KG1 (cell line): ENCODE data around the gene LYZL4.

Experiments used
- DNase-seq: peaks from one replicate; lab custom pipeline; 2025; lab: John Stamatoyannopoulos, UW

The LYZL4 gene, protein sequence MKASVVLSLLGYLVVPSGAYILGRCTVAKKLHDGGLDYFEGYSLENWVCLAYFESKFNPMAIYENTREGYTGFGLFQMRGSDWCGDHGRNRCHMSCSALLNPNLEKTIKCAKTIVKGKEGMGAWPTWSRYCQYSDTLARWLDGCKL

DNA sequence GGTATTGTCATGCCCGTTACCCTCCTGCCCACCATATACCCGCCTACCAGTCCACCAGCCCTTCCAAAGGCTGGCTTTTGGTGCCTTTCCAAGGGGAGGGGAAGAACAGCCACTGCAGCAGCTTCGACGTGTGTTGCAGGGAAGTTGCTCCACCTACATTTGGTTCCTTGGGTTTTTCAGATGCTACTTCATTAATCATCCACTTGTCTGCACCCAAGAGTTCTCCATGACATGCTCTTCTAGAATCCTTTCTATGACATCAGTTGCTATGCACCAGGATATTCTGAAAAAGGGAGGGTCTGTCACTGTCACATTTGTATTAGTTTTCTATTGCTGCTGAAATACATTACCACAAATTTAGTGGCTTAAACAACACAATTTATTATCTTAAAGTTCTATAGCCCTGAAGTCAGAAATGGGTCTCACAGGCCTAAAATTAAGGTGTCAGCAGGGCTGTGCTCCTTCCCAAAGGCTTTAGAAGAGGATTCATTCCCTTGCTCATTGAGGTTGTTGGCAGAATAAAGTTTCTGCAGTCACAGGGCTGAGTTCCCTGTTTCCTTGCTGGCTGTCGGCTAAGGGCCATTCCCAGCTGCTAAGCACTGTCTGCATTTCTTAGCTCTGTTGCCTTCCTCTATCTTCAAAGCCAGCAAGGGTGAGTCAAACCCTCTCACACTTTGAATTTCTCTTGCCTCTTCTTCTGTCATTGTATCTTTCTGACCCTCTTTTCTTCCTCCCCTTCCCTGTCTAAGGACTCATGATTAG, at the start of gene LYZL4:
Gene LYZL4, minus strand, starts transcription at position 241 of the 762 bp plus-strand sequence. CDS start 3,359 bp downstream, outside the sequence.
- DNase-seq, result no peak

DNA sequence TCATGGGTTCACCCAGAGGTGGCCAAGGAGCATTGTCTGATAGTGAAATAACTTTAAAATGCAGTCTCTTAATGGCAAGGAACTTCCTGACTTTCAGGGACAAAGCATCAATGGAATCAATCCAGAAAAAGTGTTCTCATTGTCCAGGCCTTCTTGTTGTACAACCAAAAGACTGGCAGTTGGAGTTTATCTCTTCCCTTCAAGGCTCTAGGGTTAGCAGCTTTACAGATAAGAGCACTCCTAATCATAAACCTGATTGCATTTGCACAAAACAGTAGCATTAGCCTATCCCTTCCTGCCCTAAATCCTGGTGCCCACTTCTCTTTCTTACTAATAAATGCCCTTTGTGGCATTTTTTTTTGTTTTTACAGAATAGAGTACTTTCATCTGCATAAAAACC, 48.7 kb upstream of the LYZL4 start:
- no peak for DNase-seq

DNA sequence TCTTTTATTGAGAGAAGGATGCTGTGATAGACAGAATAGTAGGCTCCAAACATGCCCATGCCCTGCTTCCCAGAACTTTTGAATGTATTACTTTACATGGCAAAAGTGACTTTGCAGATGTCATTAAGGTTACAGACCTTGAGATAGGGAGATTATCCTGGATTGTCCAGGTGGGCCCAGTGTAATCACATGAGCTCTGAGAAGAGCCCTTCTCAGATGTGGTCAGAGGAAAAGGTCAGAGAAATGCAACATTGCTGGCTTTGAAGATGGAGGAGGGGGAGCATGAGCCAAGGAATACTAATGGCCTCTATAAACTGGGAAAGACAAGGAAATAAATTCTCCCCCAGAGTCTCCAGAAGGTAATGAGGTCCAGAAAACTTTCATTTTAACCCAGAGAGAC, 45.8 kb upstream of the LYZL4 start:
- no peak for DNase-seq

DNA sequence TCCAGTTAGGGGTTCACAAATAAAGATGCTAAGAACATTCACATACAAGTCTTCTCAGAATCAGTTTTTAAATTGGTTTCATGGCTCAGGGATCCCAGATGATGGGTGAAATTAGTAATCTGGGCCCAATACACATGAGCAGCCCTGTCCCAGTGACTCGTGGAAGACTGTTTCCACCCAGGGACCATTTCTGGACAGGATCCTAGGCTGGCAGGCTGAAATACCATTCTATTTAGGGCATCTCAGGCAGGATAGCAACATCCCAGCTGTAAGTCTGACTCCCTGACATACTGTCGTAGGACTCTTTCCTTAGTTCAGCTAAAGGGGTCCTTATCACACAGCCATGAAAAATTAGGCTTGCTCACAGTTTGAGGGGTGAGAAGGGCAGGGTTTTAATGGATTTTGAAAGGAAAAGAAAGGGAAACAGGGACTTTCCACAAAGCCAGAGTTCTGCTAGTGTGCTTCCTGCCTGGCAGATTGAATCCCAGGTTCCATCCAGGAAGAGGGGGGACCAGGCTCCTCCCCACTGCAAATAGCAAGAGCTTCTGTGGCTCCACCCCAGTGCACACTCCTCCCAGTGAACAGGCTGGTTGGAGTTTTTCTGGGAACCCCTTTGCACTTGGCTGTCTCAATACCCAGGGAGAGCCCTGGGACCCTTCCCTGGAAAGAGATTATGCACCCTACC, 41.3 kb upstream of the LYZL4 start:
- DNase-seq, result no peak

DNA sequence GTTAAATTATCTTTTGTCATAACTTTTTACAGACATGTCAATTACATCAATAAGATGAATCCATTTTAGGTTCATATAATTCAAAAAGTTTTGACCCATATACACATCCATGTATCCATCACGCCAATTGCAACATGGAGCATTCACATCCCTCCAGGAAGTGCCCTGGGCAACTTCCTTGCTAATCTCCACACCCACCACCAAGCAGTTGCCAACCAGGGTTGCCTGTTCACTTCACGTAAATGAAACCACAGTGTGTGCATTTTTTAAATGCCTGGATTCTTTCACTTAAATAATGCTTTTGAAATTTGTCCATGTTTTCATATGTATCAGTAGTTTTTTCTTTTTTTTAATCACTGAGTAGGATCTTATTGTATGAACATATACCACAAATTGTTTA, 40.7 kb upstream of the LYZL4 start:
- DNase-seq, result no peak

DNA sequence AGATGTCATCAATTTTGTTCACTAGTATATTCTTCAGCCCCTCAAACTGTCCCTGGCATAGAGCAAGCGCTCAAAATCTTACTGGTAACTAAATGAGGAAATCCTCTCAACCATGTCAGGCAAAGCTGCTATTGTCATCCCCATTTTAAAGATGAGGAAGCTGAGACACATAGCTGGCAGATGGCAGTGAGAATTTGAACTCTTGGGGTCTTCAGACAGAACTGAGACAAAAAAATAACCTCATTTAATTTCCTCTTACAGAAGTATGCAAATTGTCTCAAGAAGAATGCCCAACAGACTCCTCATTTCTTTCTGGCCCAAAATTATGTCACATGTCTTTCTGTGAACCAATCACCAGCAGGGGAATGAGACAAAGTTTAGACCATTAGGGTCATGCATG, 40.2 kb upstream of the LYZL4 start:
- DNase-seq, result no peak

DNA sequence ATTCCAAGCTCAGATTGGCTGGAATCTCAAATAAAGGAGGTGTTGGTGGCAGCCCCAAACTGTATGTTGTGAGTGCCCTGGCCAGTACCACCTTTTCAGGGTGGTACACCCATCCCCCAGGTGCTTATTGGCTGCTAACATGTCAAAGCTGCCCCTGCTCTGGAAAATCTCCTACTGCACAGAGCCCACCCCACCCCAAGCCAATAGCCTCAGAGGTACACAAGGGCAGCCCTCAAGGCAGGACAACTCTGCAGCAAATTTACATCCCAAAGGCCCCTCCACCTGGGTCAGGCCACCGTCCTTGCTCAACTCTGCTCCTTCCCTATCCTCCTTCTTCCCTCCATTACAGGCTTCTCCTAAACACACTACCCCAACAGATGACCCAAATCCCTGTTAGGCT, 37.1 kb upstream of the LYZL4 start:
- DNase-seq, result no peak

DNA sequence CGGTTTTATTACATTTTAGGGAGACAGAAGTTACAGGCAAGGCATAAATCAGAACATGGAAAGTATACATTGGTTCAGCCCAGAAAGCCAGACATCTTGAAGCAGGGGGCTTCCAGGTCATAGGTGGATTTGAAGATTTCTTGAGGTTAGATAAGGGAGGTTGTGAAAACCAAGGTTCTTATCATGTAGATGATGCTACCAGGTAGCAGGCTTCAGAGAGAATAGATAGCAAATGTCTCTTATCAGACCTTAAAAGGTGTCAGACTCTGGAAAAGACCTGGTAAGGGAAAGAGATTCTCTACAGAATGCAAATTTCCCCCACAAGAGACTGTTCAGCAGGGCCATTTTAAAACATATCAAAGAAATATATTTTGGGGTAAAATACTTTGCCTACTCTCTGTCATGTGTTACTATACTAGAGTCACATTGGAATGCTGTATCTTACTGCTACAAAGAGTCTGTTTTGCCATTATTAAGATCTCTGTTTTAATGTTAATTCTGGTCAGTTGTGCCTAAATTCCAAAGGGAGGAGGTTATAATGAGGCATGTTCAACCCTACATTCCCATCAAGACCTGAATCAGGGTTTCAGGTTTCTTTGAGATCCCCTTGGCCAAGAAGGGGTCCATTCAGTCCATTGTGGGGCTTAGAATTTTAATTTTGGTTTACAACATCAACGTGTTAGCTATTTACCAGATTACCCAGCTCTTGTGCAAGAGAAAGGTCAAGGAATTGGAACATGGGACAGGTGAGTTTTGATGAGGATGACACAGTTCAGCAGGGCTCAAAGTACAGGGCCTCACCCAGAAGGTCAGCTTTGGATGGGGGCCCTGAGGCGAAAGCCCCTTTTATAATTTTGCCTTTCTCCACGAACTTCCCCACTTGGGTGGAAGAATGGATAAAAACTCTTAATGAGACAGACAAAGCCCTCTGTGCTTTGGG, 36.0 kb upstream of the LYZL4 start:
- DNase-seq, result no peak

DNA sequence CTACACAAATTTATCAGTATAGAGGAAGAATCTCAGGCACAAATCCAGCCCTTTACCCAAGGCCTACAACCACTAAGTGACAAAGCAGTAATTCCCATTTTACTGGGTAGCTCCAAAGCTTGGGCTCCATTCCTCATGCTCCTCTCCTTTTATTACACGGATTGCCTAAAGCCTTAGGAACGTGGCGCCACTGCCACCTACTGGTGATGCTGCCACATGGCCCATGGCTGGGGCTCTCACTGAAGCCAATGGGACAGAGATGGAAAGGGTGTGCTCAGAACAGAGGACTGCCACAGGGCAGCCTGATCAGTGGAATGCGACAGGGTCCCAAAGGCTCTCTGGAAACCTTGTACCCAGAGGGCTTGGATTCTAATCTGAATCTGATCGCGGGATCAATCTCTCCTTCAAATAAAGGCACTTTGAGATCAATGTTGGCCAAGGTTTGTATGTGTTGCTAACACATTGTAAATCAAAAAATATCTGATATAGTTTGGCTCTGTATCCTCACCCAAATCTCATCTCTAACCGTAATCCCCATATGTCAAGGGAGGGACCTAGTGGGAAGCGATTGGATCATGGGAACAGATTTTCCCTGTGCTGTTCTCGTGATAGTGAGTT, 33.5 kb upstream of the LYZL4 start:
- peak; percentile 54 for DNase-seq

DNA sequence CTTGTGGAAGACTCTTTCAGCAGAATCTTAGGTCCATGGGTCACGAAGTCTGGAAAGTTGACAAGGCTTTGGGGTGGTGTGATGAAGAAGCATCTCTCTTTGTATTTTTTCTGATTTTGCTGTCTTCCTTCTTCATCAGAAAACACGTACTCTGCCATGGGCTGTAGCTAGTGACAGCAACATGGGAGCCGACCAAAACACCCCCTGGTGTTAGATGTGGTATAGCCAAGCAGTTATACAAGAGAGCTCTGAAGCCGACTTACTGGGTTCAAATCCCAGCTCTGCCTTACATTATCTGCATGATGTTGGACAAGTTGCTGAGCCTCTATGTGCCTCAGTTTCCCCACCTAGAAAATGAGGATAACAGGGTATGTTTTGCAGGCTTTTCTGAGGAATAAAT, 32.9 kb upstream of the LYZL4 start:
- no peak for DNase-seq

DNA sequence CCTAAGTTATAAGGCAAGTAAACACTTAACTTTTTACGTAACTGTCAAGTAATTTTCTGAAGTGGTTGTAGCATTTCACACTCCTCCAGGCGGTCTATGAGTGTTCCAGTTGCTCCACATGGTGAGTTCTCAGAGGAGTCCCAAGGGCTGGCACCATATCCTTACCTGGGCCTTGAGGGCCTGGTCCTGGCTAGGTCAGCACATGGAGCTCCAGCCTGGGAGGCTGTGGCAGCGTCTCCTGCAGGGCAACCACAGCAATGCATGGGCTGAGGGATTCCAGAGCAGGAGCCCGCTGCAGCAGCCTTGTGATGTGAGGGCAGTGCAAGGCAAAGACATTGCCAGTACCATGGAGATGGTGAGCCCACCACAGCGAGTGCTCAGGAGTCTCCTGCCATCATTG, 32.2 kb upstream of the LYZL4 start:
- no peak for DNase-seq

DNA sequence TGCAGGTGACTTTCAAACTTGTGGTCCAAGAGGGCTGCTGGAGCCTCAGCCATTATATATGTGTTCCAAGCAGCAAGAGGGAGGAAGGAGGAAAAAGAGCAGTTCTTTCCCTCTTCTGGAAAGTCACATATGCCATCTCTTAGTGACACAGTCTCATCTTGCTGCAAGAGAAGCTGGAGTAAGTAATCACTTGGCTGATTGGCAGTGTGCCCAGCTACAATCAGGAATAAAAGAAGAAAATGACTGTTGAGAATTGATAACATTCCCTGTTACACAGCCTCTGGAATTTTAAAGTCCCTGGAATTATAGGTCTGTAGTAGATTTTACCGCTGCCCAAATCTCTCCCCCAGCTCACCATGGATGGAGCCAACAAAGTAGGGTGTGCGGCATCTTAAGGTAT, 31.4 kb upstream of the LYZL4 start:
- no peak for DNase-seq

DNA sequence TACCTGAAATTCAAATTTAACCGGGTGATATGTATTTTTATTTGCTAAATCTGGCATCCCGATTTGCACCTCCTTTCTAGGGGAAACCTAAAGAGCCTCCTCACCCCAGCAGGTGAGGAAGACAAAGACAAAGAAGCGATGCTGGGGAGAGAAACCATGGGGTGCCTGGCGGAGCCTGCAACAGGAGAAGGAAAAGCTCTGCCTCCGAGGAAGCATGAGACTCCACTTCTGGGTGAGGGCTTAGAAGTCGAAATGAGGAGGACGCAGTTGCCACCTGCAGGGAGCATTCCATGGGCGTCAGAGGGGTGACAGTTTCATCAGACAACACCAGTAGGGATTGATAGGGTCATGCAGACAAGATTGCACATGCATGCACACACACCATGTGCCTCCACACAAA, 30.5 kb upstream of the LYZL4 start:
- no peak for DNase-seq

DNA sequence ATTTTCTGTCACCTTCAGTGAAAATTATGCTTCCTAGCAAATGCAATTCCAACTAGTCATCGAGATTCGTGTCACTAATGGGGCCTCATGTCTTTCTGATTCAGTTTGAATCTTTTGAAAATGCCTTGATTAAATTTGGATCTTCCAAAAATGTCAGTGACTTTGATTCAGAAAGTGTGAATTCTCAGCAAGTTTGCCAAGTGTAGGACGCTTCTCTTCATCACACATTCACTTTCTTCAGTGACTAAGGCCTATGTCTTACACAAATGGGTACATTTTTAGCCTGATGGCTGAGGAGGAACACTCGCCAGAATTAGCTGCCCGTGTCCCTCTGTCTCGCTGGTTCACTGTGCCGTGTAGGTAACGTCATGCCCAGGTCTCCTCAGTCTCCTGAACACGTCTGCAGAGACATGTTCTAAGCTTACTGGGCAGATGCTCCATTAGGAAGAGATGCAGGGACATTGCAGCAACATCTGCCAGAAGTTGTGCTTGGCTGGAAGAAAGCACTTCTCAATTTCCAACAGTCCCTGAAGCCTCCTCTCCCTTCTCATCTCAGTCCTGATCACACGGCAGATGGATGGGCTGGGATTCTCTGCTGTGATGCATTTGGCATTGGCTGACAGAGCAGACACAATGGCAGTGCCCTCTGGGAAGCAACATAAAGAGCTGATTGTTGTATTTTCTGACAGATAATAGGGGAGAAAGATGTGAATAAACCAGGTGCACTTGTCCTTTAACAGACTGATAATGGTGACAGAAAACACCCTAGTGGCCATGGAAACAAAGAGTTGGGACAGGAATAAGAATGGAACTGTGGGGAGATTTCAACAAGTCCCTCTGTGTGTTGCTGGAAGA, 29.1 kb upstream of the LYZL4 start:
- no peak for DNase-seq

DNA sequence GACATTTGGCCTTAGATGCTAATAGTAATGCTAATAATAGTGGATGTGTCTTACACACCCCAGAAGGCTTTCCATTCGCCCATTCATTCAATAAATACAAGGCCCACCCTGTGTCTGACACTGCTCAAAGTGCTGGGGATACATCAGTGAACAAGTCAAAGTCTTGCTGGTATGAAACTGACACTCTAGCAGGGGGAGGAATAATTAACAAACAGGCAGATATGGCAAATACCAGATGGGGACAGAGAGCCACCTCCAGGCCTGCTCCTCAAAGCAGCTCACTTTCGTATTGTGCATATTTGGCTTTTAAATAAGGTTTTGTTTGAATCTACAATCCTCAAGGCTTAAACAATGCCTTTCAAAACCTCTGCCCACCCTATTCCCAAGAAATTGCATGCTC, 28.3 kb upstream of the LYZL4 start:
- no peak for DNase-seq

DNA sequence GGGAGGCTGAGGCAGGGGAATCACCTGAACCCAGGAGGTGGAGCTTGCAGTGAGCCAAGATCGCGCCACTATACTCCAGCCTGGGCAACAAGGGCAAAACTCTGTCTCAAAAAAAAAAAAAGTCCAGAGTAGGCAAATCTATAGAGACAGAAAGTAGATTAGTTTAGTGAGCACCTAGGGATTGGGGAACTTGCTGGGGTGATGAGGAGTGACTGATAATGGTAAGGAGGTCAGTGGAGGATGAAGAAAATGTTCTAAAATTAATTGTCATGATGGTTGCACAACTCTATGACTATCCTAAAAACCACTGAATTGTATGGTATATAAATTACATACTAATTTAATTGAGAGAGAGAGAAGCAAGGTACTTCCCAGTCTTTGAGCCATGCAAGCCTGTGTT, 27.8 kb upstream of the LYZL4 start:
- DNase-seq, result no peak

DNA sequence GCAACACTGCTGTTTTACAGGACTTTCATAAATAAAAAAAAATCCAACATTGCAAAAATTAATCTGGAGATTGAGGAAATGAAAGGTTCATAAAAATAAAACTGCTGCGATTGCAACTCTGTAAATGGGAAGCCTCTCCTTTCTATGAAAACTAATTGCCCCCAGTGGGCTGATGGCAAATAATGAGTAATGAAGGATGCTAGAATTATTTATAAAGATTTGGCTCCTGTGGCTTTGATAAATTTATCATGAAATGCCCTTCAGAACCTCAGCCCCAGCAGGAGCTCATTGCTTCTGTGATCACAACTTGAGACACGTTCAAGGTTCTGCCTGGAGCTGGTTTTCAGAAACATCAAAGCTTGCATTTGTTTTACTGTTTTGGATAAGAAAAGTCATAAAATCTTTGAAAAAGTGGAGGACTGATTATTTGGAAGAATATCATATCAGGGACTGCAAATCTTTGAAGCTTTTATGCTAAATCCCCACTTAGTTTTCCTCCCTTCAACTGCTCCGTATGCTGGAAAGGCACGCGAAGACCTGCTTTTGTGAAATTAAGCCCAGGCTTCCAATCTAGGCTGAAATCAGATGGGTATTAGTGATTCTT, 24.5 kb upstream of the LYZL4 start:
- DNase-seq, result no peak

DNA sequence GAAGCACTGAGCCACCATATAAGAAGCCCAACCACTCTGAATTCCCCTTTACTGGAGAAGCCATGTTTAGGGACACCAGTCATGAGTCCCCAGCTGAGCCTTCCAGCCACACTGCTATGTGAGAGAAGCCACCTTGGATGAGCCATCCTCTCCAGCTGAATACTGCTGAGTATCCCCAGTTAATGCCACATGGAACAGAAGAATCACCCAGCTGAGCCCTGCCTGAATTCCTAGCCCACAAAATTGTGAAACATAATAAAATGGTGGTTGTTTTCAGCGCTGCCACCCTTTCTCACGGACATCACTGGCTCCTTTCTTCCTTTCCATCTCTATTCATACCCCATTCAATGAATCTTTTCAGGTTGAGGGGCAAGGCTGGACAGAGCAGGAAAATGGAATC, 22.1 kb upstream of the LYZL4 start:
- no peak for DNase-seq

DNA sequence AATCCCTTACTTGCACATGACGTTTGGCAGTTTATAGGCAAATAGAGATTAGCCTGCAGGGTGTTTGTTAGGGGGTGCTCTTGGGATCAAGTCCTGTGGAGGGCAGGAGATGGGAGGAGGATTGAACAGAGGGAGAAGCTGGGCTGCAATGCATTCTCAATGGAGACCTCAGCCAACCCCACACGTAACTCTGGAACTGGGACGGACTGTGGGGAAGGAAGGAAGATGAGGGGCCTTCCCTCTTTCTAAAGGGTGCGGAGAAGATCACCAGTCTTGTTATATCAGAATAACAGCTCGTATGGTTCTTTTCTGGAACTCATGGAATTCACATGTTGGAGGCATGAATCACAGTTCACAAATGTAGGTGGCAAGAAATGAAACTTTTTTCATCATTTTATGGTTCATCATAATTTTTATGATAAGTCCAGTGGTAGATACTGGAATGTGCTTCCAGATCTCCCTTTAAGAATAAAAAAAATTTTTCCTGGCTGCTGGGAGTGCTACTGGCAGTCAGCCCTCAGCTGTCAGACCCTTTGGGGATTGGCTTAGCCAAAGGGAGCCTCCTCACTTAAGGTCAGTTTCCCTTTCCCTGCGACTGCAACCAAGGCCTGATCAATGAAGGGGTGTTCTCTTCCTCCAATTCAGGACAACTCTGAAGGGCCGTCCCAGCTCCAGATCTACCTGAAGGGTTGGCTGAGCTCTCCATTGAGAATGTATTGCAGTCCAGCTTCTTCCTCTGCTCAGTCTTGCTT, 20.5 kb upstream of the LYZL4 start:
- DNase-seq, result no peak

DNA sequence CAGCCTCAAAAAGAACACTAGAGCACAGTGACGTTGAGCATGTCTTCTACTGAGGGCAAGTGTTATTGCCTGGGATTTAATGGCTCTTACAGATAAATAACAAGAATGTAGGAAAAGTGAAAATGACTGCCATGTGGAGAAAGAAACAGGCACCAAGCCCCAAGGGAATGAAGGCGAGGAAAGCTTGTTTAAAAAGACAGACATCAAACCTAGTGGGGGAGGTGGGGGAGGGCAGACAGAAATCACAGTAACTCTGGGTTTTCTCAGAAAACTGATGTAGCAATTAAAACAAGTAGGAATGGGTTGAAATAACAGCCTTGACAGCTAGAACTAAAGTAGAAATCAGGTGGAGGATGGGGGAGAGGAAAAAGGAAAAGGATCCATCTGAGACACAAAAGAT, 18.4 kb upstream of the LYZL4 start:
- DNase-seq, result no peak
